CD4-positive, alpha-beta T cell (primary cell): ENCODE measurements around the gene MAN2A2. TPM values are rescaled to one million over a fixed set of nuclear protein-coding genes. Genes with fewer than 3 reads are reported as not detected.
A peak's percentile ranks its signal among the peaks of the same experiment; 100 is the strongest.

Source experiments
- ATAC-seq: fragments of 200-7000 bp; cut with Tn5 transposase; one replicate; pipeline ENCODE4 v1.10.0; 2022; ENCODE audit warnings: mild to moderate bottlenecking; ENCODE audit not compliant: poor library complexity
- CTCF ChIA-PET: fragments of 350-600 bp; sonication (Branson Sonifier 250); formaldehyde crosslinking; loops from one replicate; lab custom pipeline; 2021; ENCODE audit warnings: antibody characterized with exemption, inconsistent platforms; lab: Charles Lee
- POLR2A ChIA-PET: fragments of 350-600 bp; sonication (Branson Sonifier 250); formaldehyde crosslinking; loops from one replicate; lab custom pipeline; 2021; ENCODE audit warnings: antibody characterized with exemption, inconsistent platforms; lab: Charles Lee
- DNase-seq, 14 experiments: peaks; one replicate each; pipeline ENCODE4 v3.0.0-alpha.2; 2013 to 2020; ENCODE audit warnings: mixed read lengths in 2 of 14
- H3K27ac ChIP-seq, 2 donors: one replicate each; pipeline versions ENCODE4 v1.5.1 to v1.7.0; 2013; ENCODE audit warnings: low read length in 2 of 2, low read depth in 1 of 2, mild to moderate bottlenecking in 1 of 2
- H3K27me3 ChIP-seq, 2 experiments: 1 replicate in 1 of 2; 2 replicates in 1 of 2; pipeline versions ENCODE4 v1.6.1 to v1.7.0; 2013; ENCODE audit warnings: low read length in 2 of 2, control low read depth in 1 of 2, mild to moderate bottlenecking in 1 of 2, moderate library complexity in 1 of 2; ENCODE audit not compliant: insufficient read depth in 2 of 2, control insufficient read depth in 1 of 2
- H3K36me3 ChIP-seq: one replicate; pipeline ENCODE4 v1.6.1; 2013; ENCODE audit warnings: low read length, control low read depth; ENCODE audit not compliant: insufficient read depth
- H3K4me1 ChIP-seq: one replicate; pipeline ENCODE4 v1.6.1; 2013; ENCODE audit warnings: low read length, control low read depth; ENCODE audit not compliant: insufficient read depth
- H3K4me3 ChIP-seq: one replicate; pipeline ENCODE4 v1.5.1; 2013; ENCODE audit warnings: mild to moderate bottlenecking, low read length, moderate library complexity
- H3K9me3 ChIP-seq, 2 experiments: 1 replicate in 1 of 2; 2 replicates in 1 of 2; pipeline versions ENCODE4 v1.6.1 to v1.7.0; 2013; ENCODE audit warnings: low read length in 2 of 2, mild to moderate bottlenecking in 2 of 2, control low read depth in 1 of 2, moderate library complexity in 1 of 2; ENCODE audit not compliant: control insufficient read depth in 1 of 2, insufficient read depth in 1 of 2
- H3K27ac Mint-ChIP-seq: one replicate; pipeline ENCODE4 v1.8.0; 2020; ENCODE audit warnings: mixed read lengths
- H3K27me3 Mint-ChIP-seq: one replicate; pipeline ENCODE4 v1.8.0; 2021; ENCODE audit warnings: mixed read lengths
- H3K36me3 Mint-ChIP-seq: one replicate; pipeline ENCODE4 v1.8.0; 2021; ENCODE audit warnings: low read depth, mixed read lengths
- H3K4me1 Mint-ChIP-seq: one replicate; pipeline ENCODE4 v1.8.0; 2021; ENCODE audit warnings: low read depth, mixed read lengths
- H3K4me3 Mint-ChIP-seq: one replicate; pipeline ENCODE4 v1.8.0; 2020; ENCODE audit warnings: mild to moderate bottlenecking, mixed read lengths
- H3K9me3 Mint-ChIP-seq: one replicate; pipeline ENCODE4 v1.8.0; 2020; ENCODE audit warnings: mixed read lengths
- CTCF ChIP-seq: fragments of 200-600 bp; IDR thresholded peaks from one replicate; pipeline ENCODE4 v1.8.0; 2022; ENCODE audit warnings: antibody characterized with exemption, mild to moderate bottlenecking
- intact Hi-C, 2 experiments: fragments of 100-400 bp; cut with DNase I in 1 of 2; cut with micrococcal nuclease in 1 of 2; formaldehyde crosslinking; loops; one replicate each; pipeline versions ENCODE4 v1.15.1 to v1.9.0; 2023 to 2025; cut with DNase I, micrococcal nuclease
- total RNA-seq, 174 experiments: library from RNA in 2 of 174; stranded (reverse) in 2 of 174; gene quantifications; one replicate each; pipeline ENCODE4 v1.2.3 and lab custom pipeline; 2021 to 2026

The MAN2A2 gene
- total RNA-seq, 2 experiments from 2014 or later, result 125 to 128 TPM

DNA sequence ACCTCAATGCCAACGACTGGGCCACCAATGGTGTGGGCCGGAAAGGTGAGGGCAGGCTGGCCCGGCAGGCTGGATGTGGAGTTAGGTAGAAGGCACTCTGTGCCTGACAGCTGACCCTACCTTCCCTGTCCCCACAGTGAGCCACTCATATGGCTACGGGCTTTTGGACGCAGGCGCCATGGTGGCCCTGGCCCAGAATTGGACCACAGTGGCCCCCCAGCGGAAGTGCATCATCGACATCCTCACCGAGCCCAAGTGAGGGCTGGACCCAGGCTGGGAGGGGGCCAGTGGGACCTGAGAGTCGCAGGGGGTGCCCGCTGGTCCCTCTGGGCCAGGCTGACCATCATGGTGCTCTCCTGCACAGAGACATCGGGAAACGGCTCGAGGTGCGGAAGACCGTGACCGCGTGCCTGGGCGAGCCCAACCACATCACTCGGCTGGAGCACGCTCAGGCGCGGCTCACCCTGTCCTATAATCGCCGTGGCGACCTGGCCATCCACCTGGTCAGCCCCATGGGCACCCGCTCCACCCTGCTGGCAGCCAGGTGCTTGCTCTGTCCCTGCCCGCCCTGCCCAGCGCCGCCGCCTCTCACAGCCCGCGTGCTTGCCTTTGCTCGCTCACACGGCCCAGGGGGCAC is 23.3 kb upstream of the MAN2A2 start:
- peaks cover 2% of the 10 kb centered on the region for H3K4me1 Mint-ChIP-seq
- POLR2A ChIA-PET, result no interaction called here
- peaks cover 2% of the 10 kb centered on the region for H3K27me3 Mint-ChIP-seq
- peaks cover 13% of the 10 kb centered on the region for H3K4me1 ChIP-seq
- DNase-seq, result peak in 1 of 14 experiments; percentile 20
- peaks cover 0 to 3% of the 10 kb centered on the region in 2 experiments for H3K27me3 ChIP-seq
- H3K4me3 ChIP-seq, result no peak overlapping the region
- no peak for ATAC-seq
- H3K4me3 Mint-ChIP-seq, result no peak overlapping the region
- peaks cover 61% of the 10 kb centered on the region for H3K36me3 ChIP-seq
- no peaks in the 10 kb centered on the region for H3K9me3 Mint-ChIP-seq
- CTCF ChIA-PET, result no interaction called here
- no peak for TF ChIP-seq CTCF
- peaks cover 49% of the 10 kb centered on the region for H3K36me3 Mint-ChIP-seq
- intact Hi-C loops, result loop anchor here (10.0 kb wide), 2 partner anchors 165 to 395 kb away; partner anchors contain the start of gene BLM (in 1 of the 2)
- H3K27ac ChIP-seq, result no peak overlapping the region
- no peaks in the 10 kb centered on the region for H3K9me3 ChIP-seq
- no peak overlapping the region for H3K27ac Mint-ChIP-seq

DNA sequence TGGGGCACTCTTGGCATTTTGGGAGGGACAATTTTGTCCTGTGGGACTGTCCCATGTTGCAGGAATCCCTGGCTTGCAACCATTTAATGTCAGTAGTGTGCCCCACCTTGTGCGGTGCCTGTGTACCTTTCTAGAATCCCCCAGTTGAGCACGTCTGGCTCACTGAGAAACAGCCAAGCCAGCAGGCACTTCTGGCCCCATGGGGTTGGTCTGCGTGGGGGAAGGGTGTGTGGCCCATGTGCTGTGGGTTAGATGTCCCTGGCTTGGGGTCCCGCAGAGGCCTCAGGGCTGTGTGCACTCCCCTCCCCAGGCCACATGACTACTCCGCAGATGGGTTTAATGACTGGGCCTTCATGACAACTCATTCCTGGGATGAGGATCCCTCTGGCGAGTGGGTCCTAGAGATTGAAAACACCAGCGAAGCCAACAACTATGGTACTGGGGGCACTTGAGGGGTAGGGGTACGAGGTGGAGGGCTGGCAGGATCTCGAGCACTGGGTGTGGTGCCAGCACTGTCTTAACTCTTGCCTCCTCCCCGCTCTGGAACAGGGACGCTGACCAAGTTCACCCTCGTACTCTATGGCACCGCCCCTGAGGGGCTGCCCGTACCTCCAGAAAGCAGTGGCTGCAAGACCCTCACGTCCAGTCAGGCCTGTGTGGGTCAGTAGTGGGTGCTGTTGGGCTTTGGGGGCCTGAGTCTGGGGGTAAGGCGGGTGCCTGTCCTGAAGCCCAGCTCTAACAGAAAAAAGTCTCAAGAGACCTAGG is 22.5 kb upstream of the MAN2A2 start:
- TF ChIP-seq CTCF, result no peak
- peaks cover 49% of the 10 kb centered on the region for H3K36me3 Mint-ChIP-seq
- Histone ChIP-seq H3K9me3 (peaks cover 0 to 4% of the 10 kb centered on the region in 2 experiments), H3K4me3 (no peak overlapping the region), H3K27ac (no peak overlapping the region), H3K27me3 (peaks cover 3 to 5% of the 10 kb centered on the region in 2 experiments), H3K36me3 (peaks cover 60% of the 10 kb centered on the region), H3K4me1 (peaks cover 20% of the 10 kb centered on the region)
- ATAC-seq, result no peak
- no peak overlapping the region for H3K4me3 Mint-ChIP-seq
- intact Hi-C loops, result loop anchor here in 1 of 2 experiments (10.0 kb wide), 1 partner anchor 396 kb away; no protein-coding TSS in a partner anchor
- no peak overlapping the region for H3K27ac Mint-ChIP-seq
- peaks cover 8% of the 10 kb centered on the region for H3K27me3 Mint-ChIP-seq
- DNase-seq, result no peak
- CTCF ChIA-PET, result no interaction called here
- POLR2A ChIA-PET, result no interaction called here
- peaks cover 7% of the 10 kb centered on the region for H3K4me1 Mint-ChIP-seq
- no peaks in the 10 kb centered on the region for H3K9me3 Mint-ChIP-seq

DNA sequence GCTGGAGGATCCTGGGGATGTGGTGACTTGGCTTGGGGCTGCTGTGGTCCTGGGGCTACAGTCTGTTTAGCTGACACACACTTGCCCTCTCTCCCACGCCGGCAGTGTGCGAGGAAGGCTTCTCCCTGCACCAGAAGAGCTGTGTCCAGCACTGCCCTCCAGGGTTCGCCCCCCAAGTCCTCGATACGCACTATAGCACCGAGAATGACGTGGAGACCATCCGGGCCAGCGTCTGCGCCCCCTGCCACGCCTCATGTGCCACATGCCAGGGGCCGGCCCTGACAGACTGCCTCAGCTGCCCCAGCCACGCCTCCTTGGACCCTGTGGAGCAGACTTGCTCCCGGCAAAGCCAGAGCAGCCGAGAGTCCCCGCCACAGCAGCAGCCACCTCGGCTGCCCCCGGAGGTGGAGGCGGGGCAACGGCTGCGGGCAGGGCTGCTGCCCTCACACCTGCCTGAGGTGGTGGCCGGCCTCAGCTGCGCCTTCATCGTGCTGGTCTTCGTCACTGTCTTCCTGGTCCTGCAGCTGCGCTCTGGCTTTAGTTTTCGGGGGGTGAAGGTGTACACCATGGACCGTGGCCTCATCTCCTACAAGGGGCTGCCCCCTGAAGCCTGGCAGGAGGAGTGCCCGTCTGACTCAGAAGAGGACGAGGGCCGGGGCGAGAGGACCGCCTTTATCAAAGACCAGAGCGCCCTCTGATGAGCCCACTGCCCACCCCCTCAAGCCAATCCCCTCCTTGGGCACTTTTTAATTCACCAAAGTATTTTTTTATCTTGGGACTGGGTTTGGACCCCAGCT is 21.7 kb upstream of the MAN2A2 start:
- CTCF ChIA-PET, result interaction anchor here (1.1 kb wide), 1 partner anchor 234 kb away, joined by 3 read pairs; no protein-coding TSS in a partner anchor
- POLR2A ChIA-PET, result no interaction called here
- Histone ChIP-seq H3K36me3 (peaks cover 53% of the 10 kb centered on the region), H3K4me1 (peaks cover 26% of the 10 kb centered on the region), H3K4me3 (no peak overlapping the region), H3K27me3 (peaks cover 3 to 5% of the 10 kb centered on the region in 2 experiments), H3K9me3 (peaks cover 0 to 4% of the 10 kb centered on the region in 2 experiments), H3K27ac (no peak overlapping the region)
- peaks cover 15% of the 10 kb centered on the region for H3K27me3 Mint-ChIP-seq
- peaks cover 13% of the 10 kb centered on the region for H3K4me1 Mint-ChIP-seq
- ATAC-seq (no peak), DNase-seq (no peak)
- H3K27ac Mint-ChIP-seq, result no peak overlapping the region
- TF ChIP-seq CTCF, result no peak
- intact Hi-C loops, result loop anchor here in 1 of 2 experiments (10.0 kb wide), 1 partner anchor 397 kb away; no protein-coding TSS in a partner anchor
- no peaks in the 10 kb centered on the region for H3K9me3 Mint-ChIP-seq
- no peak overlapping the region for H3K4me3 Mint-ChIP-seq
- peaks cover 46% of the 10 kb centered on the region for H3K36me3 Mint-ChIP-seq
